Measurements from ENCODE around the gene OCA2.

The OCA2 gene

DNA sequence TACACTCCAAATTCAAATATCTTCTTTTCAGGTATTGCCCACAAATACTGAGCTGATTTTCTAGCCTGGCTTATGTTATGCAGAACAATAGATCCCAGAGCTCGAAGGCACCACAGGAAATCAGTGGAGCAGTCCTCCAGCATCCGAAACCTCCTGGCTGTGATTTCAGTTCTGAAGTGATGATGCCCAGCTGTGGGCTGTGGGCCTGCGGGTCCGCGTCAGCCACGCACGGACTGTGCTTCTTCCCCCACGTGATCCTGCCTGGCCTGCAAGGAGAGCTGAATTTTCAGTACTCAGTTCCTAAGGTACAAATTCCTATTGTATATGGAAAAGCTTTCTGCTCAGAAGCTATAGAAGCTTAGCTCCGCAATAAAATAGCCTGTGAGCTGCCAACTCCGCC lies 96.2 kb downstream of the OCA2 start:
- TF ChIP-seq TAF1 (IDR thresholded peaks at IDR 0.05; ENCODE audit: borderline replicate concordance, insufficient read depth, low read length) (no peak), SIN3A (IDR thresholded peaks at IDR 0.05; ENCODE audit: borderline replicate concordance, insufficient read depth, low read length) (no peak), FOXP2 (optimal IDR thresholded peaks at IDR 0.05; ENCODE audit: borderline replicate concordance, extremely low read depth, extremely low read length, insufficient read depth) (no peak), POLR2AphosphoS5 (IDR thresholded peaks at IDR 0.05; ENCODE audit: low read depth, low read length) (no peak)
- TF ChIP-seq, protein P1, sequence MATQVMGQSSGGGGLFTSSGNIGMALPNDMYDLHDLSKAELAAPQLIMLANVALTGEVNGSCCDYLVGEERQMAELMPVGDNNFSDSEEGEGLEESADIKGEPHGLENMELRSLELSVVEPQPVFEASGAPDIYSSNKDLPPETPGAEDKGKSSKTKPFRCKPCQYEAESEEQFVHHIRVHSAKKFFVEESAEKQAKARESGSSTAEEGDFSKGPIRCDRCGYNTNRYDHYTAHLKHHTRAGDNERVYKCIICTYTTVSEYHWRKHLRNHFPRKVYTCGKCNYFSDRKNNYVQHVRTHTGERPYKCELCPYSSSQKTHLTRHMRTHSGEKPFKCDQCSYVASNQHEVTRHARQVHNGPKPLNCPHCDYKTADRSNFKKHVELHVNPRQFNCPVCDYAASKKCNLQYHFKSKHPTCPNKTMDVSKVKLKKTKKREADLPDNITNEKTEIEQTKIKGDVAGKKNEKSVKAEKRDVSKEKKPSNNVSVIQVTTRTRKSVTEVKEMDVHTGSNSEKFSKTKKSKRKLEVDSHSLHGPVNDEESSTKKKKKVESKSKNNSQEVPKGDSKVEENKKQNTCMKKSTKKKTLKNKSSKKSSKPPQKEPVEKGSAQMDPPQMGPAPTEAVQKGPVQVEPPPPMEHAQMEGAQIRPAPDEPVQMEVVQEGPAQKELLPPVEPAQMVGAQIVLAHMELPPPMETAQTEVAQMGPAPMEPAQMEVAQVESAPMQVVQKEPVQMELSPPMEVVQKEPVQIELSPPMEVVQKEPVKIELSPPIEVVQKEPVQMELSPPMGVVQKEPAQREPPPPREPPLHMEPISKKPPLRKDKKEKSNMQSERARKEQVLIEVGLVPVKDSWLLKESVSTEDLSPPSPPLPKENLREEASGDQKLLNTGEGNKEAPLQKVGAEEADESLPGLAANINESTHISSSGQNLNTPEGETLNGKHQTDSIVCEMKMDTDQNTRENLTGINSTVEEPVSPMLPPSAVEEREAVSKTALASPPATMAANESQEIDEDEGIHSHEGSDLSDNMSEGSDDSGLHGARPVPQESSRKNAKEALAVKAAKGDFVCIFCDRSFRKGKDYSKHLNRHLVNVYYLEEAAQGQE (IDR thresholded peaks at IDR 0.05; ENCODE audit: insufficient read depth in 1 of 2, low read depth in 2 of 2, low read length in 2 of 2): no peak

DNA sequence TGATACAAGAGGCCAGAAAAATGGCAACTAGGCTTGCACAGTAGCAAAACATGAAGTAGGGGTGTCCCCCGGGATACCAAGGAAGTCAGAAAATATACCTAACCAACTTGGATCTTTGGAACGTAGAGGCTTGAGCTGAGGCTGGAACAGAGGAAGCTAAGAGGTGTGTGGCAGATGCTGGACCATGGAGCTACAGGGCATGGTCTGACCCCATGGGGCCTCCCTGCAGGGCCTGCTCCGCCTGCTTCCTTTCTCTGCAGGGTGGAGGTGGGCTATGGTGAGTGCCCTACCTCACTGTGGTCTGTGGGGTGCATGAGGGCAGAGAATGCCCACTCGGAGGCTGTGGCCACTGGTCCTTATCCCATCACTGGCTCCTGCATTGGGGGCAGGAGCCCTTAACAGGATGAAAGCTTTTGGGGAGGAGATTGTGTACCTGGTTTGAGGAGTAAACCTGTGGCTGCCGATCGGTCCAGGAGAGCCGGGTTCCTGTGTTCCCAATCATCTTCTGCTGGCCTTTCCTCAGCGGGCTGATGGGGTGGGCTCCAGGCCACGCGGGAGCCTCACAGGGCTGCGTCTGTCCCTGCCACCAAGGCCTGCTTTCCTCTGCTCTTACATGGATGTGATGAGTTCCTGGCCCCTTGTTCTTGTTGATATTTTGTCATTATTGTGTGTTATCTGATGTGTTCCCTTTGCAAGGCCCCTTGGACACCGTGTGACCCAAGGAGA lies 96.8 kb downstream of the OCA2 start:
- TF ChIP-seq FOXP2 (optimal IDR thresholded peaks at IDR 0.05; ENCODE audit: borderline replicate concordance, extremely low read depth, extremely low read length, insufficient read depth): no peak

DNA sequence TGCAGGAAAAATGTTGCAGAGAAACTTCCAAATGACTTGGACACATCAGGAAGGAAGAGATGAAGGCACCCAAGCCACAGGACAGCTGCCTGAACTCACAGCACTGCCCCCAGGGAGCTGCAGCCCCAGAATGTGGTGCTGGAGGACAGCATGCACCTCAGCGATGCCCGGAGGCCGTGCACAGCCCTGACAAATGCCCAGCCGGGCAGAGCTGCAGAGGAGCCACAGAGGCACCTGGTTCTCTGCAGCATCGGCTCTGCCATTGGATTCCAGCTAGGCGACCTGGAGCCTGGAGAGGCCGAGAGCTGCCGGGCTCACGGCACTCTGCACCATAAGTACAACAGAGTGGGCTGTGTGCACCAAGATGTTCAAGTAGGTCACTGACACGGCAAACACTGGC lies 97.5 kb downstream of the OCA2 start:
- TF ChIP-seq POLR2AphosphoS5 (IDR thresholded peaks at IDR 0.05; ENCODE audit: low read depth, low read length): no peak
- TF ChIP-seq, protein P1 (IDR thresholded peaks at IDR 0.05; ENCODE audit: insufficient read depth in 1 of 2, low read depth in 2 of 2, low read length in 2 of 2): no peak
- TF ChIP-seq TAF1 (IDR thresholded peaks at IDR 0.05; ENCODE audit: borderline replicate concordance, insufficient read depth, low read length): no peak
- TF ChIP-seq FOXP2 (optimal IDR thresholded peaks at IDR 0.05; ENCODE audit: borderline replicate concordance, extremely low read depth, extremely low read length, insufficient read depth): no peak
- TF ChIP-seq SIN3A (IDR thresholded peaks at IDR 0.05; ENCODE audit: borderline replicate concordance, insufficient read depth, low read length): no peak

DNA sequence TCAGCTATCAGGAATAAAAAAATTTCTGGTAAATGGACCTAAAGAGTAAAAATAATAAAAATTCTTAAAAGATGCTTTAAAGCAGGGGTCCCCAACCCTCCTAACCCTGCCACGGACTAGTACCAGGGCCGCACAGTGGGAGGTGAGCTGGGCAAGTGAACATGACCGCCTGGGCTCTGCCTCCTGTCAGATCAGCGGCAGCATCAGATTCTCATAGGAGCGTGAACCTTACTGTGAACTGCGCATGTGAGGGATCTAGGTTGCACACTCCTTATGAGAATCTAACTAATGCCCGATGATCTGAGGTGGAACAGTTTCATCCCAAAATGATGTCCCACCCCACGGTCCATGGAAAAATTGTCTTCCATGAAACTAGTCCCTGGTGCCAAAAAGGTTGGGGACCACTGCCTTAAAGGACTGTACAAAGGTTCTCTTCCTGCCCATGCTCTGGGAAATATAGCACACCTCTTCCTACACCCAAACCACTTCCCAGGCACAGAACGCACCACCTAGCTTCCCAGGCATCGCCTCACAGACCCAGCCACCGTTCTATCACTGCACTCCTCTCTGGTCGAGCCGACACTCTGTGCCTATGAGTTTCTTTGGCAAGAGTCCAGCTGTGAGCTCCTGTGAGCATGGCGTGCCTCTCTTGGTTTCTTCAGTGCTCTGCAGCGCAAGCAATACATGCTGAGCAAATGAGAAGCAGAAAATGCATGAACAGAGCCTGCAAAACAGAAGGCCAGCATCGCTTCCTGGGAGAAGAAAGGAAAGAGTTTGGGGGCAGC lies 104.9 kb downstream of the OCA2 start:
- TF ChIP-seq SIN3A (IDR thresholded peaks at IDR 0.05; ENCODE audit: borderline replicate concordance, insufficient read depth, low read length): no peak
- no peak for TF ChIP-seq TAF1 (IDR thresholded peaks at IDR 0.05; ENCODE audit: borderline replicate concordance, insufficient read depth, low read length)
- TF ChIP-seq FOXP2 (optimal IDR thresholded peaks at IDR 0.05; ENCODE audit: borderline replicate concordance, extremely low read depth, extremely low read length, insufficient read depth): no peak
- no peak for TF ChIP-seq POLR2AphosphoS5 (IDR thresholded peaks at IDR 0.05; ENCODE audit: low read depth, low read length)
- TF ChIP-seq, protein P1 (IDR thresholded peaks at IDR 0.05; ENCODE audit: insufficient read depth in 1 of 2, low read depth in 2 of 2, low read length in 2 of 2): no peak

DNA sequence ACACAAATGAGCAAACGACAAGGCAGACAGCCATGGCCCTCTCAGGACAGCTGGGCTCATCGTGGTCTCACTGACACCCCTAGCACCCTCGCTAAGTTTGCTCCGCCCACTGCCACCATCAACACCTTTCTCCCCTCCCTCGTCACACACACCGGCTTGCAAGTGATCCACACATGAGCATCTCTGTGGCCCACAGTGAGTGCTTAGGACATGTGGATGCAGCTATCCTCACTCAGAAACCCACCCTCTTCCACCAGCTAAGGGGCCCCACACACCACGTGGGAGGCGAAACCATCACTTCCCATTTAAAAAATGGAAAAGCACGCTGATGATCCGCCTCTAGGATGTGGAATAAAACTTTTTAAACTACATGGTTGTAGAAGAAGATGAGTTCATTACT lies 105.6 kb downstream of the OCA2 start:
- TF ChIP-seq SIN3A (IDR thresholded peaks at IDR 0.05; ENCODE audit: borderline replicate concordance, insufficient read depth, low read length) (no peak), TAF1 (IDR thresholded peaks at IDR 0.05; ENCODE audit: borderline replicate concordance, insufficient read depth, low read length) (no peak)

Measured in PFSK-1 (cell line).